GM21526 (cell line): ENCODE results near the gene PCK2.
"Not testable (repeated sequence)": the region's sequence is repeated elsewhere in the genome, so short reads cannot be mapped to it uniquely, and the experiment has no call there.

Experiments
- ATAC-seq: cut with Tn5 transposase; IDR thresholded peaks from one replicate; pipeline ENCODE4 v1.9.1; 2021; ENCODE audit warnings: moderate library complexity; ENCODE audit not compliant: unreplicated experiment, low FRiP score

PCK2 gene

GRCh38 chr14:24093901-24094840, at the start of gene PCK2:
PCK2 (plus strand) TSS chr14:24094311; CDS start chr14:24094406, 95 bp downstream.
- ATAC-seq, result peak; percentile 44

GRCh38 chr14:24049002-24049401, 45.1 kb upstream of the PCK2 start:
- ATAC-seq, result not testable (repeated sequence)

- not testable (repeated sequence) for ATAC-seq
These were observed 43.4 kb upstream of the PCK2 start for GRCh38 chr14:24050753-24051152.

- ATAC-seq, result peak; percentile 12
These were observed 42.8 kb upstream of the PCK2 start for GRCh38 chr14:24051176-24051788.

- ATAC-seq, result peak; percentile 62
These were observed 42.1 kb upstream of the PCK2 start, which contains the start of gene CARMIL3 for GRCh38 chr14:24051789-24052655. CARMIL3 (plus strand) TSS chr14:24052009; CDS start chr14:24052154, 145 bp downstream.

- peak; percentile 12 for ATAC-seq
These were observed 41.2 kb upstream of the PCK2 start for GRCh38 chr14:24052656-24053547.

- no peak for ATAC-seq
These were observed 40.4 kb upstream of the PCK2 start for GRCh38 chr14:24053548-24054323.

DNA sequence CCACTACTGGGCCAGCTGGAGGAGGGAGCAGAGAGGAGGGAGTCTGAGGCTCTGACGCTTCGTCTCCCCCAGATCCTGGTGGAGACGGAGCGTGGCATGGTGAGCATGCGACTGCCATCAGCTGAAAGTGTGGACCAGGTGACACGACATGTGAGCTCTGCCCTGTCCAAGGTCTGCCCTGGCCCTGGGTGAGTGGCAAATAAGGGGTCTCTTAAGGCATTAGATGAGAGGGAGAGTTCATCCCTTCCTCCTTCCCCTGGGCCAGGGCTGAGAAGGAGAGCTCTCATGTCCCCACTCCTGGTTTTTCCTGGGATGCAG, 39.8 kb upstream of the PCK2 start:
- ATAC-seq, result no peak

DNA sequence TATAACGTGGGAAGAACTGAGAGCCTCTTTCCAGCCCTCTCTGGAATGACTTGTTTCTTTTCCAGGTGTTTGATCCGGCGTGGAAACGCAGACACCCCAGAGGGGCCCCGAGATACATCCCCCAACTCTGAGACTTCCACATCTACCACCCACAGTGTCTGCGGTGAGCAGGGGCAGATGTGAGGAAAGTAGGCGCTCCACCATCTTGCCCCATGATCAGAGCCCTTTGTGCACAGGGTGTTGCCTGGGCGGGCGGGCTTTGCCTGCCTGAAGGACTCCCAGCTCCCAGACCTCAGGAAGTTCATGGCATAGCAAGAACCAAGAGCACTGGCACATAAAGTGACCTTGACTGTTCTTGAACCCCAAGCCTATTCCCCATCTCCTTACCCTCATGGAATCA, 39.5 kb upstream of the PCK2 start:
- ATAC-seq, result no peak

DNA sequence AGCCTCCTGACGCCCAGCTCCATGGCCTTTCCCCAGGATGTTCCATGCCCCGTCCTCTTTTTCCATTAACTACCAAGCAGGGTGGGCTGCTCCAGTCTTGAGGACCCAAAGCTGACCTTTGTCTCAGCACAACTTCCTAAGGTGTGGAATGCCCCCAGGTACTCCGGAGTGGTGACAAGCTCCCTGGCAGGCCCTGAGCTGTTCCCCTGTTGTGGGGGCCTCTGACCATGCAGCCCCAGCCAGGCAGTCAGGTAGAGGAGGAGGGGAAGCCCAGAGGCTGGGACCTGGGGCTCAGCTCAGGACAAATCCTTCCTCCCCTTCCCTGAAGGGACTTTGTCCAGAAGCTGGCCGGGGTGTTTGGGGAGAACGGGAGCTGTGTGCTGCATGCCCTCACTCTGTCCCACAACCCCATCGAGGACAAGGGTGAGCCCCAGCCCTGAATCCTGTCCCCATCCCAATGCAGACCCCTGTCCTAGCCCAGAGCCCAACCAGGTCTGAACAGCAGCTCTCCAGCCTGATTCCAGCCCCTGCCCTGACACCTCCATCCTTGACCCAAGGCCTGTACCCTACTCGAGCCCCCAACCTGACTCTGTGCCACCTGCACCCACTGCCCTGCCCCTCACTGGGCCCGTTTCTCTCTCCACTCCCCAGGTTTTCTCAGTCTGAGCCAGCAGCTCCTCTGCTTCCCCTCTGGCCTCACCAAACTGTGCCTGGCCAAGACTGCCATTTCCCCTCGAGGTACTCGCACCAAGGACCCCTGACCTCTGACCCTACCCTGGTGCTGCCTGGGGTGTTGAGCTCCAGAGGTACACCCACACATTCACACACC, 37.9 kb upstream of the PCK2 start:
- no peak for ATAC-seq

GRCh38 chr14:24056800-24057184, 37.3 kb upstream of the PCK2 start:
- ATAC-seq, result no peak

- ATAC-seq, result no peak
These were observed 36.8 kb upstream of the PCK2 start for GRCh38 chr14:24057271-24057670.

DNA sequence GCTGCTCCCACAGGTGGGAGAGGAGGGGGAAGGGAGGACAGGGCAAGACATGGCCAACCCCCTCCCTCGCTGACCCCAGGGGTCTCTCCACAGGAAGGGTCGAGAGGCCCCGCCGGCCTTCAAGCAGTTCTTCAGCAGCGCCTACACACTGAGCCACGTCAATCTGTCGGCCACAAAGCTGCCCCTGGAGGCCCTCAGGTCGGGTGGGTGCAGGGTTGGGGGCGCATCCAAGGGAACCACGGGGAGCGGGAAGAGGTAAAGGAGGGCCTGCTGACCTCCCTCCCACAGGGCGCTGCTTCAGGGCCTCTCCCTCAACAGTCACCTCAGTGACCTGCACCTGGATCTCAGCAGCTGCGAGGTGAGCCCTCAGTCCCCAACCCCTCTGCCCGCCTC, 36.2 kb upstream of the PCK2 start:
- no peak for ATAC-seq

DNA sequence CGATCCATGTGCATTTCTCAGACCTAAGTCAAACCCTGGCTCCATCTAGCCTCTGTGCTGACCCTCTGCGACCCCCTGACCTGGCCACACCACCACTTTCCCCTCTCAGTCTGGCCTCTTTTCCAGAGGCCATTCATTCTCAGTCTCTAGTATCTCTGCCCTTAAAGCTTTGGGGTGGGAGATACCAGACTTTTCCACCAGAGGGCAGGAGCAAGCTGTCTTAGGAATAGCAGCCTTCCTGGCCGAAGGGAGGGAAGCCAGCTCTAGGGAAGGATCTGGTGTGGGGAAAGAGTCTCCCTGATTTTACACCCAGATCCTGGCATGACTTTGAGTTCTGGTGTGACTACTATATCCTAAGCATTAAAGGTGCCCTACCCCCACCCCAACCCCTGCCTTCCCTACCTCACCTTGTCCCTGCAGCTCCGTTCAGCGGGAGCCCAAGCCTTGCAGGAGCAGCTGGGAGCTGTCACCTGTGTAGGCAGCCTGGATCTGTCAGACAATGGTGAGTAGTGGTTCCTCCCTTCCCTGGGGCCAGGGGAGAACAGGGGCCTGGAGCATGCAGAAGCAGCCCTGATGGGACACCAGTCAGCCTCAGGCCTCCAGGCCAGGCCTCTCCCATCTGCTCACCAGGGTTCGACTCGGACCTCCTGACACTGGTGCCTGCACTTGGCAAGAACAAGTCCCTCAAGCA, 35.7 kb upstream of the PCK2 start:
- no peak for ATAC-seq

DNA sequence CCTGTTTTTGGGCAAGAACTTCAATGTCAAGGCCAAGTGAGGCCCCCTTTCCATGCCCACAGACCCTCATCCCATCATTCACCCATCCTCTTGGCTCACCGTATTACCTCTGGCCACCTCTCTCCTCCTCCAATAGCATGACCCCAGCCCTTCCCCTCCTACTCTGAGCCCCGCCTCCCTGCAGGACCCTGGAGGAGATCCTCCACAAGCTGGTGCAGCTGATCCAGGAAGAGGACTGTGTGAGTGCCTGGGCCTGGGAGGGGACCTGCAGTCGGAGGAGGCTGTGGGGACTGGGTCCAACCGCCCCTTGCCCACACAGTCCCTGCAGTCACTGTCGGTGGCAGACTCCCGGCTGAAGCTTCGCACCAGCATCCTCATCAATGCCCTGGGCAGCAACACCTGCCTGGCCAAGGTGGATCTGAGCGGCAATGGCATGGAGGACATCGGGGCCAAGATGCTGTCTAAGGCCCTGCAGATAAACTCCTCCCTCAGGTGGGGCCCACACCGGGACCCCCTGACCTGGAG, 35.1 kb upstream of the PCK2 start:
- ATAC-seq, result no peak

DNA sequence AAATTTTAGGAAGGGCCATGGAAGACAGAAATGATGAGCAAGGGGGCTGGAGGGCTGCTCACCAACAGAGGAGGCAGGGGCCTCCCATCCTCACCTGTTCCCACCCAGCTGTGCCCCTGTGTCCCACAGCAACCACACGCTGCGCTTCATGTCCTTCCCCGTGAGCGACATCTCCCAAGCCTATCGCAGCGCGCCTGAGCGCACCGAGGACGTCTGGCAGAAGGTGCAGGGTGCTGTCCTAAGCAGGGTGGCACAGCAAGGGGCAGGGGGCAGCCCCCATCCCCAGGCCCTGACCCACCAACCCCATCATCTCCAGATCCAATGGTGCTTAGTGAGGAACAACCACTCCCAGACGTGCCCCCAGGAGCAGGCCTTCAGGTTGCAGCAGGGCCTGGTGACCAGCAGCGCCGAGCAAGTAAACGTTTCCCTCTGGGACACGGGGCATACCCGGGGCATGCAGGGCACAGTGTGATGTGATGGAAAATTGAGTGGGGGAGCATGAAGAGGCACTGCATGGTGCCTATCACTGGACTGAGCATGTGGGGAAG, 34.2 kb upstream of the PCK2 start:
- no peak for ATAC-seq

DNA sequence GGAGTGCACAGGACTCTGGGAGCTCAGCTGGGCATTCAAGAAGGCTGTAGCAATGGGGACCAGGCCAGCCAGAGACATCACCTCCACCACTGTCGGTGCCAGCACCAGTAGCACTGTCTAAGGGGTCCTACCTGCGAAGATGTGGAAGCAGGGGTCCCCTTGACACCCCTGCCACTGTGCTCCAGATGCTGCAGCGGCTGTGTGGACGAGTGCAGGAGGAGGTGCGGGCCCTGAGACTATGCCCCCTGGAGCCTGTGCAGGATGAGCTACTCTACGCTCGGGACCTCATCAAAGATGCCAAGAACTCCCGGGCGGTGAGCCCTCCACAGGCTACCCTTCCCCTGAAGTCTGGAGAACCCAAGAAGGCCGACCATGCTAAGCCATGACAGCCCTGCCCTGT, 33.7 kb upstream of the PCK2 start:
- no peak for ATAC-seq
